Upper lobe of left lung (tissue), 6 donors: ENCODE measurements around the gene TP63. TPM values are rescaled to one million over a fixed set of nuclear protein-coding genes. Genes with fewer than 3 reads are reported as not detected.

Experiments
- ATAC-seq, 2 donors: fragments of 200-7000 bp; cut with Tn5 transposase; one replicate each; pipeline ENCODE4 v1.9.1; 2022; ENCODE audit warnings: mild to moderate bottlenecking in 2 of 2, moderate library complexity in 2 of 2; ENCODE audit not compliant: low FRiP score in 2 of 2
- DNase-seq, 2 donors: peaks; one replicate each; pipeline ENCODE4 v3.0.0-alpha.2; 2019 to 2020
- H3K27ac ChIP-seq, 4 donors: fragments of 200-600 bp; sonication (generic); one replicate each; pipeline ENCODE4 v1.5.1; 2016 to 2019
- H3K27me3 ChIP-seq, 4 donors: fragments of 200-600 bp; sonication (generic); one replicate each; pipeline ENCODE4 v1.5.1; 2017 to 2019
- H3K36me3 ChIP-seq, 4 donors: fragments of 200-600 bp; sonication (generic); one replicate each; pipeline ENCODE4 v1.5.1; 2016 to 2019
- H3K4me1 ChIP-seq, 4 donors: fragments of 200-600 bp; sonication (generic); one replicate each; pipeline ENCODE4 v1.5.1; 2018 to 2019
- H3K4me3 ChIP-seq, 4 donors: fragments of 200-600 bp; sonication (generic); one replicate each; pipeline ENCODE4 v1.5.1; 2017 to 2019; ENCODE audit warnings: mild to moderate bottlenecking in 2 of 4, moderate library complexity in 1 of 4
- H3K9me3 ChIP-seq, 4 donors: fragments of 200-600 bp; sonication (generic); one replicate each; pipeline ENCODE4 v1.5.1; 2018 to 2019
- CTCF ChIP-seq, 6 experiments: fragments of 450-650 bp in 4 of 6; fragments of 200-600 bp in 2 of 6; sonication (generic) in 2 of 6; IDR thresholded peaks; one replicate each; pipeline ENCODE4 v1.5.1; 2016 to 2019; ENCODE audit warnings: antibody characterized with exemption in 6 of 6
- EP300 ChIP-seq, 4 donors: sonication (generic); formaldehyde crosslinking; IDR thresholded peaks; one replicate each; pipeline ENCODE4 v1.5.1; 2017; ENCODE audit warnings: antibody characterized with exemption in 4 of 4, control low read depth in 2 of 4
- POLR2A ChIP-seq, 4 donors: fragments of 450-650 bp; IDR thresholded peaks; one replicate each; pipeline ENCODE4 v1.5.1; 2016 to 2017; ENCODE audit warnings: antibody characterized with exemption in 4 of 4, mild to moderate bottlenecking in 2 of 4
- POLR2AphosphoS5 ChIP-seq, 2 donors: sonication (generic); formaldehyde crosslinking; IDR thresholded peaks; one replicate each; pipeline ENCODE4 v1.5.1; 2017; ENCODE audit warnings: antibody characterized with exemption in 2 of 2
- WGBS, 2 donors: methylation state at CpG; one replicate each; pipeline ENCODE4 v1.1.5; 2017 to 2018; 5-methylcytosine and 5-hydroxymethylcytosine counted together
- total RNA-seq, 6 donors: library from RNA; depleted of rRNA in 4 of 6; stranded (reverse); fragments of >200 nt in 4 of 6; gene quantifications; one replicate each; pipeline versions ENCODE4 v1.1.0 to v1.2.1, GENCODE V29; 2016 to 2021
- donor health status: DM: no; HTN: no; CAD: no; lungs with moderate emphysema.
- donor health status: DM: no; HTN: yes; CAD: no; lungs with severe emphysema.

The TP63 gene
- total RNA-seq, 6 donors from 2014 or later = 1.0 to 8.8 (median 2.8) TPM

GRCh38 chr3:189677667-189678066 is 46.5 kb downstream of the TP63 start:
- Histone ChIP-seq H3K4me1 (no peaks in the 10 kb centered on the region), H3K9me3 (no peaks in the 10 kb centered on the region), H3K27ac (no peak overlapping the region), H3K27me3 (no peaks in the 10 kb centered on the region), H3K36me3 (no peaks in the 10 kb centered on the region), H3K4me3 (no peak overlapping the region)
- ATAC-seq (no peak), DNase-seq (no peak)
- TF ChIP-seq POLR2AphosphoS5 (IDR thresholded peaks at IDR 0.05) (no peak), CTCF (IDR thresholded peaks at IDR 0.05) (no peak), EP300 (IDR thresholded peaks at IDR 0.05) (no peak), POLR2A (IDR thresholded peaks at IDR 0.05) (no peak)
- WGBS, 2 donors = 84 to 86% methylated on average over 4 of the region's 4 CpGs

- TF ChIP-seq CTCF (IDR thresholded peaks at IDR 0.05) (no peak), POLR2AphosphoS5 (IDR thresholded peaks at IDR 0.05) (no peak), EP300 (IDR thresholded peaks at IDR 0.05) (no peak), POLR2A (IDR thresholded peaks at IDR 0.05) (no peak)
Observed at GRCh38 chr3:189680723-189681122, 49.5 kb downstream of the TP63 start.

DNA sequence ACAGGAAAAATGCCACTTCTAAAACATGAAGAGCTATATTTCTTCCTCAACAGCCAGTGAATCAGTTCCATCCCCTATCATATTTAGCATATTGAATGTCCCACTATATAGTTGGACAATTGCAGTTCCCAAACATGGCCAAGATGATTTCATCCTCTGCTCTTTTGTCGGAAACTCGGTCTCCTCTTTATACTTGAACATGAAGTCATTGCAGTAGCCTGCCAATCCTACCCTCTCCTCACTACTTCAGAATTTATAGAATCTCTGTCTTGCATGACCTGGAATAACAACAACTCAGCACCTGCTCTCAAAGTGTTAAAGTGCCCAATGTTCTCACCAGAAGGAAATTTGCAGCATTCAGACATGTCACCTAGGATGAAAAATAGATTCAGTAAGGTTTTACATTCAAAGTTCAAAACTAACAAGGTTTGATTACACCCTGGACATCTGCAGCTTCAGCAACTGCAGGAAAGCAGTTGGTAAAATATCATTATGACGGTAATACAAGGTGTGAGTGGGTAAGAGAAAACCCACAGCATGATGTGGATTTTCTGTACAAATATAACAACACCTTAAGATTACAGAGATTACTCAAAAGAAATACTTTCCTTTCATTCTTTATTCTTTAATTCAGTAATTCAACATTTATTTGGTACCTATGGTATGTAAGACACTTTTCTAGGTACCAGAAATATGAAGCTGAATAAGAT is 52.5 kb downstream of the TP63 start:
- Histone ChIP-seq H3K4me3 (no peak overlapping the region), H3K4me1 (no peaks in the 10 kb centered on the region), H3K27me3 (no peaks in the 10 kb centered on the region), H3K36me3 (no peaks in the 10 kb centered on the region), H3K27ac (no peak overlapping the region), H3K9me3 (no peaks in the 10 kb centered on the region)
- no peak for DNase-seq
- ATAC-seq = no peak
- TF ChIP-seq CTCF (IDR thresholded peaks at IDR 0.05) (no peak), POLR2A (IDR thresholded peaks at IDR 0.05) (no peak), POLR2AphosphoS5 (IDR thresholded peaks at IDR 0.05) (no peak), EP300 (IDR thresholded peaks at IDR 0.05) (no peak)
- 79 to 80% methylated on average over 3 of the region's 3 CpGs for WGBS, 2 donors

More at GRCh38 chr3:189680723-189681122, 49.5 kb downstream of the TP63 start:
- Histone ChIP-seq H3K36me3 (no peaks in the 10 kb centered on the region), H3K27ac (no peak overlapping the region), H3K4me3 (no peak overlapping the region), H3K9me3 (no peaks in the 10 kb centered on the region), H3K27me3 (no peaks in the 10 kb centered on the region), H3K4me1 (no peaks in the 10 kb centered on the region)
- no peak for DNase-seq
- ATAC-seq = no peak

DNA sequence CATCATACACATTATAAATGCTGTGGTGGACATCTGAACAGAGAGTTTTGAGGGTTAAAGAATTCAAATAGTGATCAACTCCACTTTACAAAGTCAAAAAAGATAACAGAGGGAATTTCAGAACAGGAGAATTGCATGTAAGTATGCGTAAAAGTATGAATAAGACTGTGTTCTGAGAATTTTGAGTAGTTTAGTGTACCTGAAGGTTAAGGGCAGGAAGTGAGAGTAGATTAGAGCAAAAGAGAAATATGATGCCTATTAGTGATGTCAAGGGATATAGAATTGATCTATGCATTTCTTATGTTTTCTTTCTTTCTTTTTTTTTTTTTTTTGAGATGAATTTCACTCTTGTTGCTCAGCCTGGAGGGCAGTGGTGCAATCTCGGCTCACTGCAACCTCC is 53.1 kb downstream of the TP63 start:
- DNase-seq = no peak
- no peaks in the 10 kb centered on the region for H3K4me1 ChIP-seq
- H3K27ac ChIP-seq = no peak overlapping the region
- no peaks in the 10 kb centered on the region for H3K27me3 ChIP-seq
- no peak overlapping the region for H3K4me3 ChIP-seq
- 82 to 89% methylated on average over 2 of the region's 2 CpGs for WGBS, 2 donors
- no peak for ATAC-seq
- TF ChIP-seq POLR2AphosphoS5 (IDR thresholded peaks at IDR 0.05) (no peak), POLR2A (IDR thresholded peaks at IDR 0.05) (no peak), CTCF (IDR thresholded peaks at IDR 0.05) (no peak), EP300 (IDR thresholded peaks at IDR 0.05) (no peak)
- H3K9me3 ChIP-seq = no peaks in the 10 kb centered on the region
- no peaks in the 10 kb centered on the region for H3K36me3 ChIP-seq

DNA sequence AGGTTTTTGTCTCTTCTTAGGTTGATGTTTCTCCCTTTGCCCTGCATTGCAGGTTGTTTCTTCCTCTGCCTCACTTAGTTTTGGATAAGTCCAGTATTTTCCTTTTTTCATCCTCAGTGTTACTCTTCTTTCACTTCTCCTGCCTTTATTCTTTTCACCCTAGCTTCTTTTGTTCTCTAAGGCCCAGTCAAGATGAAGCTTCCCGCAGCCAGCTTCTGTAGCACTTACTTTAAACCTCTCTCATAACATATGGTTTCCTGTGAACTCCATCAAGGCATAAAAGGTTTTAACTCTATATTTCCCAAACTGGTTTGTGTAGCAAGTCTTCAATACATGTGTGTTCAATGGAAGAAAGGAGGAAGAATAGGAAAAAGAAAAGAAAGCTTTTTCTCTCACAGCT is 54.1 kb downstream of the TP63 start:
- H3K4me1 ChIP-seq = no peaks in the 10 kb centered on the region
- H3K27me3 ChIP-seq = no peaks in the 10 kb centered on the region
- 66 to 72% methylated on average over 1 of the region's 1 CpG for WGBS, 2 donors
- no peaks in the 10 kb centered on the region for H3K36me3 ChIP-seq
- no peak for DNase-seq
- TF ChIP-seq POLR2A (IDR thresholded peaks at IDR 0.05) (no peak), CTCF (IDR thresholded peaks at IDR 0.05) (no peak), EP300 (IDR thresholded peaks at IDR 0.05) (no peak), POLR2AphosphoS5 (IDR thresholded peaks at IDR 0.05) (no peak)
- H3K4me3 ChIP-seq = no peak overlapping the region
- no peak for ATAC-seq
- no peaks in the 10 kb centered on the region for H3K9me3 ChIP-seq
- H3K27ac ChIP-seq = no peak overlapping the region
